Endothelial cell of umbilical vein (primary cell): ENCODE results near the gene JAKMIP1. TPM values are rescaled to one million over a fixed set of nuclear protein-coding genes. Genes with fewer than 3 reads are reported as not detected.

ENCODE experiments used
- BruUV-seq: library from RNA; stranded (reverse); fragments of 400-500 nt; replicated peaks from 2 replicates; lab custom pipeline; 2021; lab: Mats Ljungman, UMichigan
- CTCF ChIA-PET: fragments of 300-600, 350-600 bp; sonication (Branson Sonifier 250); formaldehyde crosslinking; loops from one replicate; lab custom pipeline; 2021; ENCODE audit warnings: antibody characterized with exemption, inconsistent platforms; lab: Charles Lee
- POLR2A ChIA-PET: fragments of 300-600, 350-600 bp; sonication (Branson Sonifier 250); formaldehyde crosslinking; loops from one replicate; lab custom pipeline; 2021; ENCODE audit warnings: antibody characterized with exemption, inconsistent platforms; lab: Charles Lee
- DNase-seq: peaks from one replicate; pipeline ENCODE4 v3.0.0-alpha.2; 2011; ENCODE audit warnings: low read depth, low spot score
- FAIRE-seq: peaks from 2 replicates; lab custom pipeline; 2011; peaks lifted over from hg19 to GRCh38; lab: Jason Lieb, UNC
- H2AFZ ChIP-seq: 2 replicates; pipeline ENCODE4 v1.6.0; 2012; ENCODE audit warnings: low read depth, low read length, control low read depth, inconsistent platforms
- H3K27ac ChIP-seq: 2 replicates; pipeline ENCODE4 v1.5.1; 2011; ENCODE audit warnings: low read depth, mild to moderate bottlenecking, control low read depth, low read length, moderate library complexity; ENCODE audit not compliant: insufficient read depth
- H3K27me3 ChIP-seq, 2 experiments: 2 replicates each; pipeline versions ENCODE4 v1.6.0 to v1.6.1; 2011; ENCODE audit warnings: low read length in 2 of 2, mixed read lengths in 1 of 2; ENCODE audit not compliant: control insufficient read depth in 2 of 2, insufficient read depth in 2 of 2
- H3K36me3 ChIP-seq, 2 experiments: 2 replicates in 1 of 2; 3 replicates in 1 of 2; pipeline ENCODE4 v1.5.1; 2011; ENCODE audit warnings: low read length in 2 of 2, mild to moderate bottlenecking in 1 of 2, moderate library complexity in 1 of 2; ENCODE audit not compliant: control insufficient read depth in 2 of 2, insufficient read depth in 2 of 2; ENCODE audit errors: extremely low read depth in 1 of 2
- H3K4me1 ChIP-seq: 3 replicates; pipeline ENCODE4 v1.5.1; 2011; ENCODE audit warnings: mild to moderate bottlenecking, low read length; ENCODE audit not compliant: control insufficient read depth, insufficient read depth; ENCODE audit errors: extremely low read depth
- H3K4me2 ChIP-seq: 2 replicates; pipeline ENCODE4 v1.6.1; 2011; ENCODE audit warnings: low read length, control low read depth, mixed read lengths; ENCODE audit not compliant: insufficient read depth
- H3K4me3 ChIP-seq, 3 experiments: fragments of 200-600 bp in 1 of 3; sonication (generic), shearing (Covaris generic) in 1 of 3; replicated peaks in 1 of 3; 2 replicates each; pipeline ENCODE4 v1.5.1; 2011 to 2016; ENCODE audit warnings: control low read depth in 3 of 3, low read length in 3 of 3, mild to moderate bottlenecking in 2 of 3, inconsistent platforms in 1 of 3, low read depth in 1 of 3, moderate library complexity in 1 of 3; ENCODE audit not compliant: insufficient read depth in 1 of 3
- H3K79me2 ChIP-seq: 2 replicates; pipeline ENCODE4 v1.6.0; 2012; ENCODE audit warnings: low read length, inconsistent platforms; ENCODE audit not compliant: control insufficient read depth, insufficient read depth
- H3K9ac ChIP-seq: replicated peaks from 2 replicates; pipeline ENCODE3; 2011; ENCODE audit warnings: low read length, control low read depth; ENCODE audit not compliant: insufficient read depth; ENCODE audit errors: extremely low read depth
- H3K9me1 ChIP-seq: replicated peaks from 3 replicates; pipeline ENCODE4 v1.6.0; 2011; ENCODE audit warnings: mild to moderate bottlenecking, low read length; ENCODE audit not compliant: control insufficient read depth, insufficient read depth; ENCODE audit errors: extremely low read depth
- H3K9me3 ChIP-seq: replicated peaks from 2 replicates; pipeline ENCODE4 v1.5.1; 2012; ENCODE audit warnings: low read length, inconsistent platforms; ENCODE audit not compliant: control insufficient read depth, insufficient read depth
- H4K20me1 ChIP-seq: replicated peaks from 2 replicates; pipeline ENCODE3; 2011; ENCODE audit warnings: mild to moderate bottlenecking, low read length; ENCODE audit not compliant: control insufficient read depth, insufficient read depth; ENCODE audit errors: extremely low read depth
- EZH2 ChIP-seq: IDR thresholded peaks from 2 replicates; pipeline ENCODE4 v1.6.1; 2012; ENCODE audit warnings: borderline replicate concordance, low read depth, mild to moderate bottlenecking, moderate library complexity, low read length, inconsistent platforms; ENCODE audit not compliant: severe bottlenecking
- FOS ChIP-seq: IDR thresholded peaks from 2 replicates; pipeline ENCODE4 v1.6.1; 2011; ENCODE audit warnings: mild to moderate bottlenecking, low read length, moderate library complexity, borderline replicate concordance; ENCODE audit not compliant: insufficient read depth
- GATA2 ChIP-seq: IDR thresholded peaks from 2 replicates; pipeline ENCODE4 v1.7.0; 2011; ENCODE audit warnings: low read depth, mild to moderate bottlenecking, moderate library complexity, mixed read lengths, low read length; ENCODE audit not compliant: insufficient read length, insufficient read depth
- JUN ChIP-seq: IDR thresholded peaks from 2 replicates; pipeline ENCODE4 v1.6.1; 2011; ENCODE audit warnings: borderline replicate concordance, low read depth; ENCODE audit not compliant: insufficient read length, insufficient read depth
- MYC ChIP-seq: IDR thresholded peaks from one replicate; pipeline ENCODE4 v1.6.1; 2011; ENCODE audit warnings: mild to moderate bottlenecking, low read depth, low read length
- POLR2A ChIP-seq: IDR thresholded peaks from 2 replicates; pipeline ENCODE4 v1.6.1; 2012; ENCODE audit warnings: low read depth, mild to moderate bottlenecking, control low read depth, low read length
- POLR2AphosphoS5 ChIP-seq: IDR thresholded peaks from 2 replicates; pipeline ENCODE4 v1.6.1; 2012; ENCODE audit warnings: low read depth, mild to moderate bottlenecking, control low read depth, low read length, moderate library complexity; ENCODE audit not compliant: insufficient read depth
- dilution Hi-C: fragments of 300-500 bp; cut with MboI; formaldehyde crosslinking; loops from one replicate; pipeline ENCODE4 v1.15.0; 2019; ENCODE audit warnings: low sequenced_read_pairs; ENCODE audit not compliant: extremely low pct_ligation_motif_present
- intact Hi-C: fragments of 100-400 bp; cut with micrococcal nuclease; formaldehyde crosslinking; loops from one replicate; pipeline ENCODE4 v1.10.0; 2022
- polyA plus RNA-seq, 4 experiments: library from polyadenylated mRNA; depleted of rRNA in 3 of 4; stranded (reverse) in 3 of 4; unstranded in 1 of 4; fragments of >200 nt; gene quantifications; 2 replicates each; pipeline versions ENCODE4 v1.2.1 to v1.2.3, GENCODE V29; 2011 to 2012; ENCODE audit warnings: missing spikeins in 1 of 4
- total RNA-seq: library from RNA; stranded (reverse); gene quantifications from 2 replicates; pipeline ENCODE4 v1.2.3, GENCODE V29; 2021
- TF ChIP-seq, protein P1 (sequence below): IDR thresholded peaks from 2 replicates; pipeline ENCODE4 v1.6.1; 2011; ENCODE audit not compliant: insufficient read depth, insufficient read length
- TF ChIP-seq, protein P2 (sequence below), 2 donors: IDR thresholded peaks; 1 replicate in 1 of 2; 2 replicates in 1 of 2; pipeline ENCODE4 v1.5.1; 2011; ENCODE audit warnings: low read length in 2 of 2, mild to moderate bottlenecking in 2 of 2, moderate library complexity in 2 of 2, control low read depth in 1 of 2, inconsistent platforms in 1 of 2, low read depth in 1 of 2; ENCODE audit not compliant: insufficient read depth in 1 of 2; ENCODE audit errors: extremely low read depth in 1 of 2

Gene JAKMIP1
- total and polyA plus RNA-seq, 2 donors (not counting 3 experiments of a cell fraction or from before 2014, with no cell fraction given) = not detected

DNA sequence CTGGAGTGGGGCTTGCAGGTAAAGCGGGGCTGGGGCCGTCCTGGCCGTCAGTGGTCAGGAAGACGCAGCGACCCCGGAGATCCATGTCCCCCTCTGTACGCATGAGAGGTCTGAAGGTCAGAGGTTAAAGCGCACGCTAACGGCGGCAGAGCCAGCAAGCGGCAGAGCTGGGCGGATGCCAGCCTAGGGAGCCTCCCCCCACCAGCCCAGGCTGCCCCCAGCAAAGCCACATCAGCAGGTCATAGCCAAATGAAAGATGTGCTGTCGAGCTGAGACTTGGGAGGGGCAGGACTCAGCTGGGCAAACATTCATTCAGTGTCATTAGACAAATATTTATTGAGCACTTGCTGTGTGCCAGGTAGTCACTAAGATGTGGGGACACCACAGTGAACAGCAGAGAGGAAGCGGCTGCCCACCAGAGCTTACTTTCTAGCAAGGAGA, 593 bp upstream of the JAKMIP1 start:
- no peak for DNase-seq
- Histone ChIP-seq H3K9me1 (no peaks in the 10 kb centered on the region), H2AFZ (peak overlapping the region; percentile 30), H4K20me1 (no peaks in the 10 kb centered on the region), H3K27me3 (peaks cover 14 to 25% of the 10 kb centered on the region in 2 experiments), H3K9ac (no peak overlapping the region), H3K27ac (no peak overlapping the region), H3K4me3 (no peak overlapping the region), H3K36me3 (no peaks in the 10 kb centered on the region), H3K79me2 (no peaks in the 10 kb centered on the region), H3K4me1 (peaks cover 3% of the 10 kb centered on the region), H3K9me3 (no peaks in the 10 kb centered on the region), H3K4me2 (peak overlapping the region; percentile 24)
- no peak for FAIRE-seq
- ChIA-PET CTCF (interaction anchor here (1.0 kb wide), 1 partner anchor 130 kb away, joined by 3 read pairs; no protein-coding TSS in a partner anchor), POLR2A (no interaction called here)
- TF ChIP-seq FOS (no peak), GATA2 (no peak), POLR2A (no peak), JUN (no peak), POLR2AphosphoS5 (no peak), MYC (no peak), EZH2 (no peak)
- TF ChIP-seq, protein P1, sequence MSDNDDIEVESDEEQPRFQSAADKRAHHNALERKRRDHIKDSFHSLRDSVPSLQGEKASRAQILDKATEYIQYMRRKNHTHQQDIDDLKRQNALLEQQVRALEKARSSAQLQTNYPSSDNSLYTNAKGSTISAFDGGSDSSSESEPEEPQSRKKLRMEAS = no peak
- TF ChIP-seq, protein P2, sequence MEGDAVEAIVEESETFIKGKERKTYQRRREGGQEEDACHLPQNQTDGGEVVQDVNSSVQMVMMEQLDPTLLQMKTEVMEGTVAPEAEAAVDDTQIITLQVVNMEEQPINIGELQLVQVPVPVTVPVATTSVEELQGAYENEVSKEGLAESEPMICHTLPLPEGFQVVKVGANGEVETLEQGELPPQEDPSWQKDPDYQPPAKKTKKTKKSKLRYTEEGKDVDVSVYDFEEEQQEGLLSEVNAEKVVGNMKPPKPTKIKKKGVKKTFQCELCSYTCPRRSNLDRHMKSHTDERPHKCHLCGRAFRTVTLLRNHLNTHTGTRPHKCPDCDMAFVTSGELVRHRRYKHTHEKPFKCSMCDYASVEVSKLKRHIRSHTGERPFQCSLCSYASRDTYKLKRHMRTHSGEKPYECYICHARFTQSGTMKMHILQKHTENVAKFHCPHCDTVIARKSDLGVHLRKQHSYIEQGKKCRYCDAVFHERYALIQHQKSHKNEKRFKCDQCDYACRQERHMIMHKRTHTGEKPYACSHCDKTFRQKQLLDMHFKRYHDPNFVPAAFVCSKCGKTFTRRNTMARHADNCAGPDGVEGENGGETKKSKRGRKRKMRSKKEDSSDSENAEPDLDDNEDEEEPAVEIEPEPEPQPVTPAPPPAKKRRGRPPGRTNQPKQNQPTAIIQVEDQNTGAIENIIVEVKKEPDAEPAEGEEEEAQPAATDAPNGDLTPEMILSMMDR (IDR thresholded peaks at IDR 0.05; ENCODE audit: extremely low read depth in 1 of 2, insufficient read depth in 1 of 2, low read depth in 1 of 2, low read length in 2 of 2) = no peak
- intact Hi-C loops (no loop called here), dilution Hi-C loops (no loop called here)
- BruUV-seq = no TSS peak
